MM.1S (cell line): ENCODE data around the gene TSPYL6.

Experiments used
- CTCF ChIP-seq: fragments of 300-600 bp; sonication (generic); IDR thresholded peaks from 2 replicates; pipeline ENCODE4 v1.5.1; 2016; ENCODE audit warnings: antibody characterized with exemption, low read length, mixed read lengths
- EZH2 ChIP-seq: fragments of 300-600 bp; sonication (generic); optimal IDR thresholded peaks from 2 replicates; pipeline ENCODE3; 2017; ENCODE audit warnings: low read depth, mild to moderate bottlenecking, antibody characterized with exemption, low read length, mixed read lengths
- EZH2phosphoT487 ChIP-seq: fragments of 300-600 bp; sonication (generic); IDR thresholded peaks from 2 replicates; pipeline ENCODE4 v1.6.1; 2018; ENCODE audit warnings: antibody characterized with exemption, low read length

- TF ChIP-seq CTCF (no peak), EZH2 (no peak), EZH2phosphoT487 (no peak)
Measured at GRCh38 chr2:54290356-54291025, 34.5 kb upstream of the TSPYL6 start.
